Measurements from ENCODE around the gene ZNF248.

The ZNF248 gene

GRCh38 chr10:37831495-37832333, 25.7 kb downstream of the ZNF248 start:
- DNase-seq (ENCODE audit: low spot score), result no peak
- ChIA-PET POLR2A (ENCODE audit: low non-redundant PET) (no interaction called here), CTCF (no interaction called here)
- TF ChIP-seq CTCF (conservative IDR thresholded peaks at IDR 0.05; ENCODE audit: low read depth), result no peak
- no peak overlapping the region for H3K27ac ChIP-seq

GRCh38 chr10:37826806-37827205, 30.6 kb downstream of the ZNF248 start:
- CTCF ChIA-PET, result no interaction called here
- POLR2A ChIA-PET (ENCODE audit: low non-redundant PET), result no interaction called here
- DNase-seq (ENCODE audit: low spot score), result no peak
- H3K27ac ChIP-seq, result no peak overlapping the region
- no peak for TF ChIP-seq CTCF (conservative IDR thresholded peaks at IDR 0.05; ENCODE audit: low read depth)

- H3K27ac ChIP-seq, result no peak overlapping the region
- TF ChIP-seq CTCF (conservative IDR thresholded peaks at IDR 0.05; ENCODE audit: low read depth), result no peak
- ChIA-PET POLR2A (ENCODE audit: low non-redundant PET) (no interaction called here), CTCF (no interaction called here)
- no peak for DNase-seq (ENCODE audit: low spot score)
Observed at GRCh38 chr10:37821237-37821636, 36.2 kb downstream of the ZNF248 start.

- TF ChIP-seq CTCF (conservative IDR thresholded peaks at IDR 0.05; ENCODE audit: low read depth), result no peak
- CTCF ChIA-PET, result no interaction called here
- no peak for DNase-seq (ENCODE audit: low spot score)
- POLR2A ChIA-PET (ENCODE audit: low non-redundant PET), result no interaction called here
- no peak overlapping the region for H3K27ac ChIP-seq
Observed at GRCh38 chr10:37819797-37820196, 37.6 kb downstream of the ZNF248 start.

GRCh38 chr10:37816290-37816689, 41.1 kb downstream of the ZNF248 start:
- ChIA-PET POLR2A (ENCODE audit: low non-redundant PET) (no interaction called here), CTCF (no interaction called here)
- no peak overlapping the region for H3K27ac ChIP-seq
- no peak for TF ChIP-seq CTCF (conservative IDR thresholded peaks at IDR 0.05; ENCODE audit: low read depth)
- no peak for DNase-seq (ENCODE audit: low spot score)

GRCh38 chr10:37813763-37814162, 43.6 kb downstream of the ZNF248 start:
- ChIA-PET CTCF (no interaction called here), POLR2A (ENCODE audit: low non-redundant PET) (no interaction called here)
- no peak overlapping the region for H3K27ac ChIP-seq
- no peak for TF ChIP-seq CTCF (conservative IDR thresholded peaks at IDR 0.05; ENCODE audit: low read depth)
- DNase-seq (ENCODE audit: low spot score), result no peak

Data from RWPE1 (cell line).